Common myeloid progenitor, CD34-positive (primary cell): ENCODE results near the gene CPVL.

Source experiments
- CTCF ChIA-PET: fragments of 350-600 bp; sonication (Branson Sonifier 250); formaldehyde crosslinking; loops from one replicate; lab custom pipeline; 2021; ENCODE audit warnings: antibody characterized with exemption; lab: Charles Lee
- POLR2A ChIA-PET: fragments of 350-600 bp; sonication (Branson Sonifier 250); formaldehyde crosslinking; loops from one replicate; lab custom pipeline; 2021; ENCODE audit warnings: antibody characterized with exemption; lab: Charles Lee
- DNase-seq, 3 donors: peaks; one replicate each; pipeline versions ENCODE4 v3.0.0 to v3.0.0-alpha.2; 2013
- H3K27ac ChIP-seq, 2 experiments: 1 replicate in 1 of 2; 2 replicates in 1 of 2; pipeline ENCODE4 v1.7.0; 2013; ENCODE audit warnings: inconsistent platforms in 2 of 2, low read length in 2 of 2, mild to moderate bottlenecking in 2 of 2, low read depth in 1 of 2, moderate library complexity in 1 of 2; ENCODE audit not compliant: severe bottlenecking in 2 of 2, insufficient read depth in 1 of 2, poor library complexity in 1 of 2
- H3K27me3 ChIP-seq, 5 experiments: replicated peaks in 2 of 5; 1 replicate in 3 of 5; 2 replicates in 2 of 5; pipeline versions ENCODE4 v1.6.1 to v1.7.0; 2013; ENCODE audit warnings: low read length in 4 of 5, mild to moderate bottlenecking in 2 of 5, moderate library complexity in 2 of 5, inconsistent platforms in 1 of 5; ENCODE audit not compliant: insufficient read depth in 5 of 5, control insufficient read depth in 4 of 5
- H3K36me3 ChIP-seq, 4 experiments: 1 replicate in 2 of 4; 2 replicates in 2 of 4; pipeline versions ENCODE4 v1.6.1 to v1.7.0; 2013; ENCODE audit warnings: low read length in 3 of 4, control low read depth in 1 of 4, mild to moderate bottlenecking in 1 of 4; ENCODE audit not compliant: control insufficient read depth in 4 of 4, insufficient read depth in 4 of 4
- H3K4me1 ChIP-seq, 4 experiments: 1 replicate in 3 of 4; 2 replicates in 1 of 4; pipeline versions ENCODE4 v1.6.1 to v1.7.1; 2013; ENCODE audit warnings: low read length in 3 of 4, mild to moderate bottlenecking in 3 of 4, control low read depth in 1 of 4, inconsistent platforms in 1 of 4, moderate library complexity in 1 of 4; ENCODE audit not compliant: control insufficient read depth in 4 of 4, insufficient read depth in 4 of 4; ENCODE audit errors: control extremely low read depth in 1 of 4
- H3K4me3 ChIP-seq, 7 experiments: 1 replicate in 4 of 7; 2 replicates in 3 of 7; pipeline versions ENCODE4 v1.5.1 to v1.7.0; 2013; ENCODE audit warnings: mild to moderate bottlenecking in 7 of 7, low read length in 6 of 7, moderate library complexity in 6 of 7, inconsistent platforms in 2 of 7, low read depth in 2 of 7, control low read depth in 1 of 7; ENCODE audit not compliant: insufficient read depth in 4 of 7, control insufficient read depth in 1 of 7; ENCODE audit errors: extremely low read depth in 1 of 7
- H3K9me3 ChIP-seq, 5 experiments: 1 replicate in 4 of 5; 2 replicates in 1 of 5; pipeline versions ENCODE4 v1.6.1 to v1.7.1; 2013; ENCODE audit warnings: low read length in 4 of 5, mild to moderate bottlenecking in 2 of 5, inconsistent platforms in 1 of 5, low read depth in 1 of 5, moderate library complexity in 1 of 5; ENCODE audit not compliant: control insufficient read depth in 4 of 5, insufficient read depth in 2 of 5; ENCODE audit errors: control extremely low read depth in 1 of 5
- WGBS: methylation state at CpG from one replicate; pipeline ENCODE4 v1.1.5; 2013; ENCODE audit not compliant: insufficient coverage; 5-methylcytosine and 5-hydroxymethylcytosine counted together

The CPVL gene

DNA sequence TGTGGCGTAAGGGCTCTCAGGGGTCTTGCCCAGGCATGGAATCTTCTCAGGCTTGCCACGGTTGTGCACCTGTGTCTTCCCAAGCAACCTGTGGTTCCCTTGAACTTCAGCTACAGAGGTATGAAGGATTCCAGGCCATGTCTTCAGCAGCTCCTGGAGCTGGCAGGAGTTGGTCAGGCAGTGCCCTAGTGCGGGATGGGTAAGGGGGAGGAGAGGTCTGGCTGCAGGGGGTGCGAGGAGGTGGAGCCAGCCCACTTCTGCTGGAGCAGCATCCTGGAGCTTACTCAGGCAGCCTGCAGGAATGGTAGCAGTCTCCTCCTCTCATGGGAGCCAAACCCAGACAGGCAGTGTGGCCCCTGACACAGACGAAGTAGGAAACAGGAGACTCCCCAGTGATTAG, 184.4 kb downstream of the CPVL start:
- 91% methylated on average over 4 of the region's 5 CpGs for WGBS
- Histone ChIP-seq H3K27me3 (peaks cover 0 to 46% (median 19%) of the 10 kb centered on the region in 5 experiments), H3K4me3 (no peak overlapping the region), H3K27ac (no peak overlapping the region), H3K9me3 (no peaks in the 10 kb centered on the region), H3K4me1 (peaks cover 0 to 18% (median 17%) of the 10 kb centered on the region in 4 experiments), H3K36me3 (no peaks in the 10 kb centered on the region)
- POLR2A ChIA-PET = no interaction called here
- CTCF ChIA-PET = interaction anchor here (1.0 to 2.3 kb wide), 6 partner anchors 9 to 144 kb away, joined by 3 to 9 read pairs (median 4); no protein-coding TSS in a partner anchor
- DNase-seq = no peak

DNA sequence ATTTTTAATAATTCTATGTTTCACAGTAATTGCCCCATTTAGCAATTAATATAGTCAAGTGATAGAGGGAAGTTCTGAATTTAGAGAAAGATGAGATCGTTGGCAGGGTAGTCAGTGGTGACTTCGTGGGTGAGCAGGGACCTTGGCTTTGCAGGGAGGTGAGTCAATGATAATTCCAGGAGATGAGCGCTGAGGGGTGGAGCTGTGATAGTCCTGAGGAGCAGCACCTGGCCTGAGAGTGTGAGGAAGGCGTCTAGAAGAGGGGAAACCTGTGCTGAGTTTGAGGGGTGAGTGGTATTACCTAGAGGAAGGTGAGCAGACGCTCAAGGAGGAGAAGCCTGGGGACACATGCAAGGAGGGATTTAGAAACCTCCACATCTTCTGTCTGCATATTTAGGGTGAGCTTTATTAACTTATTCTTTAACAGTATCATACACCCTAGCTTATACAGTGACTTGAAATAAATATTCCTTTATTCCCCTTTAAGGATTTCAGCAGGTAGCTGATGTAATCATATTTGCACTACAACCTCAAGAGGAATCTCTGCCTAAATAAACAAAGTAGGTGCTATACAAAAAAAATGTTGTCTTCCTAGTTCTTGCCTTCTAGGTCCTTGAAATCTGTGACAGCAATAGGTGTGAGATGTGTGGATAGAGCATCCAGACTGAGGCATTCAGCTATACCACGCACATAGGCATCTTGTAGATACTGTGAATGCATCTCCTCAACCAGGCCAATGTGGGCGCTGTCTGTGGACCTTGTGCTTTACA, 186.1 kb downstream of the CPVL start:
- no peaks in the 10 kb centered on the region for H3K9me3 ChIP-seq
- DNase-seq = no peak
- no peak overlapping the region for H3K27ac ChIP-seq
- no peak overlapping the region for H3K4me3 ChIP-seq
- 89% methylated on average over 6 of the region's 7 CpGs for WGBS
- ChIA-PET CTCF (interaction anchor here (1.3 to 2.5 kb wide), 2 partner anchors 34 to 146 kb away, joined by 3 to 10 read pairs; no protein-coding TSS in a partner anchor), POLR2A (no interaction called here)
- H3K27me3 ChIP-seq = peaks cover 0 to 63% (median 21%) of the 10 kb centered on the region in 5 experiments
- no peaks in the 10 kb centered on the region for H3K36me3 ChIP-seq
- H3K4me1 ChIP-seq = peaks cover 0 to 35% (median 34%) of the 10 kb centered on the region in 4 experiments

DNA sequence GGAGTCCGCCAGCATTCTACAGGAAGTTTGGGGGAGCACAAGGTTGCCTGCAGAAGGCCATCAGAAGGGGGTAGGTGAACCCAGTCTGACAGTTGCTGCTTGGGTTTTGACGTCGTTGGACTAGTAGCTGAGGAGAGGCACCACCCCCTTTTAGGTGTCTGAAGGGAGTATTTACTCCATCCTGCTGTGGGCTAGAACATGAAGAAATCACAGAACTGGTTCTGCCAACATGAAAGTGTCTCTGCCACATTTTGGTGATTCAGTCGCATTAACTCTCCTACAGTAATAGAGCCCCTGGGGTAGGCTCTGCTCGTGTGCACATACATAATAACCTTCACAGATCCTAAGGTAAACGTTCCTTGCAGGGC, 187.4 kb downstream of the CPVL start:
- Histone ChIP-seq H3K4me3 (no peak overlapping the region), H3K9me3 (no peaks in the 10 kb centered on the region), H3K27me3 (peaks cover 0 to 76% (median 29%) of the 10 kb centered on the region in 5 experiments), H3K4me1 (peaks cover 3 to 39% (median 36%) of the 10 kb centered on the region in 4 experiments), H3K27ac (no peak overlapping the region), H3K36me3 (no peaks in the 10 kb centered on the region)
- ChIA-PET POLR2A (no interaction called here), CTCF (interaction anchor here (2.5 to 5.0 kb wide), 2 partner anchors 16 to 32 kb away, joined by 10 to 46 read pairs; no protein-coding TSS in a partner anchor)
- WGBS = 93% methylated on average over 5 of the region's 6 CpGs
- no peak for DNase-seq

DNA sequence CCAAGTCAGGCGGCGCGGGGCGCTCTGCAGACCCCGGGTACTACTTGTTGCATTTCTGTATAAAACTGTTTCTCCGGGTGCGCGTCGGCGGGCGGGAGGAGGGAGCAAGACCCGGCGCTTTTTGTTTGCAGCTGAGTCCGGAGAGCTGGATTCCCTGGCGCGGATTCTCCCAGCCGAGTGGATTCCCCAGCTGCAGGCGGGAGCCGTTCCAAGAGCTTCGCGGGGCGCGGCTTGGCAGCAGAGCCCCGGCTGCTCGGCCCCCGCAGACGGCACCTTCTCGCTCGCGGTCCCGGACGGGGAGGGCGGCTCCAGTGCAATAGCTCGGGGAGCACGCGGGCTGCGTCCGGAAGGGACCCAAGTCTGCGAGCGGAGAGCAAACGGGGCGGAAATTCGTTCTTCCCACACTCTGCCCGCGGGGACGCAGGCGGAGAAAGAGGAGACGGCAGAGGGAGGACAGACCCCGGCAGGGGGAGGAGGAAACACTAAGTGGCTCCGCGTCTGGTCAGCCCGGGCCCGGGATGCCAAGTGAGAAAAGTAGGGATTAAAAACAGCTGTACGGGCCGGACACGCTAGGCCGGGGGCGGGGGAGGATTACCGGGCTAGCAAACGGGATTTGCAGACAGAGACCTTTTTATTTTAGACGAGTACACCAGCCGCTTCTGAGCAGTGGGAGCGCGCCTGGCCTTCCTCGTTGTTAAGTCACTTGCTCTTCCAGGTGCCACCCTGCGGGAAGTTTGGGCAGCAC, 187.9 kb downstream of the CPVL start, which contains the start of gene TRIL:
Gene TRIL, minus strand, starts transcription at position 96 of the 745 bp plus-strand sequence. CDS start 284 bp downstream, outside the sequence.
- H3K4me1 ChIP-seq = peaks cover 3 to 43% (median 41%) of the 10 kb centered on the region in 4 experiments
- ChIA-PET CTCF (interaction anchor here (1.2 to 8.4 kb wide), 5 partner anchors 15 to 143 kb away, joined by 3 to 97 read pairs (median 17); no protein-coding TSS in a partner anchor), POLR2A (interaction anchor here (0.8 kb wide), 1 partner anchor 25 kb away, joined by 3 read pairs; no protein-coding TSS in a partner anchor)
- 16% methylated on average over 59 of the region's 66 CpGs for WGBS
- no peaks in the 10 kb centered on the region for H3K36me3 ChIP-seq
- peaks cover 0 to 81% (median 29%) of the 10 kb centered on the region in 5 experiments for H3K27me3 ChIP-seq
- no peak within 1 kb of the TSS for H3K27ac ChIP-seq
- no peaks in the 10 kb centered on the region for H3K9me3 ChIP-seq
- H3K4me3 ChIP-seq = peak within 1 kb of the TSS; percentile 9 to 74 (median 51)
- peak; percentile 8 to 59 (median 48) for DNase-seq

DNA sequence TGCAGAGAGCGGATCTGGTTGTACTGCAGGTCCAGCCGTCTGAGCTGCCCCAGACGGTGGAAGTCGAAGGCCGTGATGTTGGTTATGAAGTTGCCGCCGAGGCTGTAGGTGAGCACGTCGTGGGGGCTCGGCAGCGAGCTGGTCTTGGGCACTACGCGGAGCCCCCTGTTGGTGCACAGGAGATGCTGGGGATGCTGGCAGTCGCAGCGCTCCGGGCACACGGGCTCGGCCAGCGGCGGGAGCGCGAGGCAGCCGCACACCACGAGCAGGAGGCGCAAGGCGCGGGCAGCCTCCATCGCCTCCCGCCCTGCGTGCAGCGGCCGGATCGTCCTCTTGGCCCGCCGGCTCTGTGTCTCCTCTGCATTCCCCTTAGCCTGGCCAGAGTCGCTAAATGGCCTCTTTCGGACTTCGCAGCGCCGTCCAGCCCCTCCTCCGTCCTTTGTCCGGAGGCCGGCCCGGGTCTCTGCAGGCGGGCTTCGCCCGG, 188.5 kb downstream of the CPVL start:
- Histone ChIP-seq H3K36me3 (no peaks in the 10 kb centered on the region), H3K4me3 (peak overlapping the region in 5 of 7 experiments; percentile 6 to 74 (median 64)), H3K9me3 (no peaks in the 10 kb centered on the region), H3K27me3 (peaks cover 0 to 83% (median 29%) of the 10 kb centered on the region in 5 experiments), H3K4me1 (peaks cover 3 to 46% (median 43%) of the 10 kb centered on the region in 4 experiments), H3K27ac (no peak overlapping the region)
- peak in 2 of 3 donors; percentile 13 to 26 for DNase-seq
- CTCF ChIA-PET = interaction anchor here (0.9 to 8.4 kb wide), 17 partner anchors 11 to 451 kb away, joined by 3 to 97 read pairs (median 4); no protein-coding TSS in a partner anchor
- POLR2A ChIA-PET = interaction anchor here (0.8 kb wide), 1 partner anchor 25 kb away, joined by 3 read pairs; no protein-coding TSS in a partner anchor
- WGBS = 4% methylated on average over 45 of the region's 47 CpGs

DNA sequence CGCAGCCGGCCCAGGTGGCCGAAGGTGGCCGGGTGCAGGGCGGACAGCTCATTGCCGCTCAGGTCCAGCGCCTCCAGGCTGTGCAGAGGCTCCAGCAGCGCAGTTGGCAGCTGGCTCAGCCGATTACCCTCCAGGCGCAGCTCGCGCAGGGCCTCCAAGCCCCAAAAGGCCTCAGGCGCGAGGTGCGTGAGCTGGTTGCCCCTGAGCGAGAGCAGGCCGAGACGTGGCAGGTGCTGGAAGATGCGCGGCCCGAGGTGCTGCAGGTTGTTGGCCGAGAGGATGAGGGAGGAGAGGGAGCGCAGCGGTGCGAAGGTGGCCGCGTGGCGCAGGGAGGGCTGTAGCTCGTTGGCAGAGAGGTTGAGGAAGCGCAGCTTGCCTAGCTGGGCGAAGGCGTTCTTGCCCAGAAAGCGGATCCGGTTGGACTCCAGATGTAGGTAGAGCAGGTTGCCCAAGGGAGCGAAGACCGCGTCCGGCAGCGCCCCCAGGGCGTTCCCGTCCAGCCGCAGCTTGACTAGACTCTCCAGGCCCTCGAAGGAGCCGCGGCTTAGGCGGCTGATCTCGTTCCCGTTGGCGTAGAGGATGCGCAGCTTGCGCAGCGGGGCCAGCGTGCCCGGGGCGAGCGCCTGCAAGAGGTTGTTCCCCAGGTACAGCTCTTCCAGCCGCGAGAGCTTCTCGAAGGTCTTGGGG, 189.1 kb downstream of the CPVL start:
- DNase-seq = peak; percentile 19 to 64 (median 56)
- CTCF ChIA-PET = interaction anchor here (0.8 to 8.4 kb wide), 28 partner anchors 10 to 452 kb away, joined by 3 to 97 read pairs (median 4); no protein-coding TSS in a partner anchor
- POLR2A ChIA-PET = interaction anchor here (1.0 to 1.1 kb wide), 2 partner anchors 30 to 130 kb away, joined by 3 to 5 read pairs; no protein-coding TSS in a partner anchor
- Histone ChIP-seq H3K4me1 (peaks cover 3 to 46% (median 43%) of the 10 kb centered on the region in 4 experiments), H3K4me3 (peak overlapping the region in 6 of 7 experiments; percentile 39 to 74 (median 58)), H3K27me3 (peaks cover 0 to 83% (median 29%) of the 10 kb centered on the region in 5 experiments), H3K36me3 (no peaks in the 10 kb centered on the region), H3K27ac (no peak overlapping the region), H3K9me3 (no peaks in the 10 kb centered on the region)
- 4% methylated on average over 57 of the region's 59 CpGs for WGBS
